BE2C (cell line): Measurements from ENCODE around the gene CABP7.
A peak's percentile ranks its signal among the peaks of the same experiment; 100 is the strongest.

Experiments used
- DNase-seq: peaks from one replicate; pipeline ENCODE4 v3.0.0-alpha.2; 2020
- H3K27me3 ChIP-seq: fragments of 250-450 bp; sonication (Bioruptor Pico); 2 replicates; pipeline ENCODE4 v1.5.1; 2020; ENCODE audit warnings: mild to moderate bottlenecking
- H3K36me3 ChIP-seq: fragments of 250-450 bp; sonication (Bioruptor Pico); 2 replicates; pipeline ENCODE4 v1.5.1; 2020; ENCODE audit warnings: mild to moderate bottlenecking
- H3K4me1 ChIP-seq: fragments of 250-450 bp; sonication (Bioruptor Pico); 2 replicates; pipeline ENCODE4 v1.5.1; 2020
- H3K4me3 ChIP-seq: 2 replicates; pipeline ENCODE4 v1.5.1; 2011; ENCODE audit warnings: low read depth, low read length
- H3K9me3 ChIP-seq: fragments of 250-450 bp; sonication (Bioruptor Pico); 2 replicates; pipeline ENCODE4 v1.5.1; 2020
- TF ChIP-seq, protein P1 (sequence below): IDR thresholded peaks from 2 replicates; pipeline ENCODE4 v1.5.1; 2012; ENCODE audit warnings: mild to moderate bottlenecking, low read depth, low read length

Gene CABP7

GRCh38 chr22:29693161-29693560 lies 26.6 kb upstream of the CABP7 start:
- TF ChIP-seq, protein P1, sequence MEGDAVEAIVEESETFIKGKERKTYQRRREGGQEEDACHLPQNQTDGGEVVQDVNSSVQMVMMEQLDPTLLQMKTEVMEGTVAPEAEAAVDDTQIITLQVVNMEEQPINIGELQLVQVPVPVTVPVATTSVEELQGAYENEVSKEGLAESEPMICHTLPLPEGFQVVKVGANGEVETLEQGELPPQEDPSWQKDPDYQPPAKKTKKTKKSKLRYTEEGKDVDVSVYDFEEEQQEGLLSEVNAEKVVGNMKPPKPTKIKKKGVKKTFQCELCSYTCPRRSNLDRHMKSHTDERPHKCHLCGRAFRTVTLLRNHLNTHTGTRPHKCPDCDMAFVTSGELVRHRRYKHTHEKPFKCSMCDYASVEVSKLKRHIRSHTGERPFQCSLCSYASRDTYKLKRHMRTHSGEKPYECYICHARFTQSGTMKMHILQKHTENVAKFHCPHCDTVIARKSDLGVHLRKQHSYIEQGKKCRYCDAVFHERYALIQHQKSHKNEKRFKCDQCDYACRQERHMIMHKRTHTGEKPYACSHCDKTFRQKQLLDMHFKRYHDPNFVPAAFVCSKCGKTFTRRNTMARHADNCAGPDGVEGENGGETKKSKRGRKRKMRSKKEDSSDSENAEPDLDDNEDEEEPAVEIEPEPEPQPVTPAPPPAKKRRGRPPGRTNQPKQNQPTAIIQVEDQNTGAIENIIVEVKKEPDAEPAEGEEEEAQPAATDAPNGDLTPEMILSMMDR, result no peak
- no peaks in the 10 kb centered on the region for H3K27me3 ChIP-seq
- peaks cover 26% of the 10 kb centered on the region for H3K4me1 ChIP-seq
- H3K4me3 ChIP-seq, result no peak overlapping the region
- H3K9me3 ChIP-seq, result no peaks in the 10 kb centered on the region
- no peak for DNase-seq
- peaks cover 31% of the 10 kb centered on the region for H3K36me3 ChIP-seq

- Histone ChIP-seq H3K4me3 (no peak overlapping the region), H3K9me3 (no peaks in the 10 kb centered on the region), H3K27me3 (no peaks in the 10 kb centered on the region), H3K4me1 (peaks cover 26% of the 10 kb centered on the region), H3K36me3 (peaks cover 31% of the 10 kb centered on the region)
- TF ChIP-seq, protein P1, result no peak
- DNase-seq, result no peak
These were observed 26.1 kb upstream of the CABP7 start for GRCh38 chr22:29693671-29694070.

GRCh38 chr22:29695129-29695926 lies 24.5 kb upstream of the CABP7 start:
- Histone ChIP-seq H3K9me3 (no peaks in the 10 kb centered on the region), H3K4me3 (no peak overlapping the region), H3K36me3 (peaks cover 25% of the 10 kb centered on the region), H3K27me3 (no peaks in the 10 kb centered on the region), H3K4me1 (peaks cover 15% of the 10 kb centered on the region)
- TF ChIP-seq, protein P1, result 0 out of 2 replicates have a peak, but pooled peaks have one; percentile 2
- DNase-seq, result peak; percentile 93

DNA sequence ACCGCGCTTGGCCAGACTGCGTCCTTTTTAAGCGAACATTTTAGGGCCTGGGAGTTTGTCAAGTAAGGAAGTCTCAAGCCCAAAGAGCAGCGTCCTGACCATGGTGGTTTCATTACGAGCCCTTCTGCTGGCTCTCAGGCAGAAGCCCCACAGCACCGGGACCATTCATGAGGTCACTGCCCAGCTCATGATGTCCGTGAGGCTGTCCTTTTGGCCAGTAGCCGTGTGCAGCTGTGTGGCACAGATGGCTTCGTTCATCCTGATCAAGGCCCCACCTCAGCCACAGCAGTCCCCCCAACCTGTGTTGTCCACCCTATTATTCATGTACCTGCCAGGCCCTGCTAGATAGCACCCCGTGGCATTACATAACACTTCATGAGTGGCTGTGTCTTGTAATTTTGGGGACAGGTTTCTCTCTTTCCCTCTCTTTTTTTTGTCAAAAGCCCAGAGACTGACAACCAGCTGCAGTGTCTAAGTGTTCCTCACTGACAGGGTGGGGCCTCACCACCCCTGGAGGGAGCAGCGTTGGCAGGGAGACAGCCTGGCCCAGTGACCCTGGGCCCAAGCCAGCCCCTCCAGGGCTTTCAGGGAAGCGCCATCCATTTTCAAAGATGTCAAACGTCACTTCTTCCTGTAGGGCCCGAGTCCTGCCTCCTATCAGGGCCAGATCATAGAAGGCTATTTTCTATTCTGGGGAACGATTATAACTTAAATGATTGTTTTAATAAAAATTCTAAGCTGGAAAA lies 21.8 kb upstream of the CABP7 start:
- Histone ChIP-seq H3K27me3 (no peaks in the 10 kb centered on the region), H3K36me3 (peaks cover 22% of the 10 kb centered on the region), H3K4me3 (no peak overlapping the region), H3K9me3 (no peaks in the 10 kb centered on the region), H3K4me1 (peaks cover 35% of the 10 kb centered on the region)
- no peak for DNase-seq
- TF ChIP-seq, protein P1, result no peak

- no peaks in the 10 kb centered on the region for H3K27me3 ChIP-seq
- DNase-seq, result no peak
- H3K4me3 ChIP-seq, result no peak overlapping the region
- H3K36me3 ChIP-seq, result peaks cover 12% of the 10 kb centered on the region
- TF ChIP-seq, protein P1, result no peak
- no peaks in the 10 kb centered on the region for H3K9me3 ChIP-seq
- H3K4me1 ChIP-seq, result peaks cover 44% of the 10 kb centered on the region
These were observed 19.4 kb upstream of the CABP7 start for GRCh38 chr22:29700206-29700899.
